ENCODE data around the gene LSAMP.

LSAMP gene

DNA sequence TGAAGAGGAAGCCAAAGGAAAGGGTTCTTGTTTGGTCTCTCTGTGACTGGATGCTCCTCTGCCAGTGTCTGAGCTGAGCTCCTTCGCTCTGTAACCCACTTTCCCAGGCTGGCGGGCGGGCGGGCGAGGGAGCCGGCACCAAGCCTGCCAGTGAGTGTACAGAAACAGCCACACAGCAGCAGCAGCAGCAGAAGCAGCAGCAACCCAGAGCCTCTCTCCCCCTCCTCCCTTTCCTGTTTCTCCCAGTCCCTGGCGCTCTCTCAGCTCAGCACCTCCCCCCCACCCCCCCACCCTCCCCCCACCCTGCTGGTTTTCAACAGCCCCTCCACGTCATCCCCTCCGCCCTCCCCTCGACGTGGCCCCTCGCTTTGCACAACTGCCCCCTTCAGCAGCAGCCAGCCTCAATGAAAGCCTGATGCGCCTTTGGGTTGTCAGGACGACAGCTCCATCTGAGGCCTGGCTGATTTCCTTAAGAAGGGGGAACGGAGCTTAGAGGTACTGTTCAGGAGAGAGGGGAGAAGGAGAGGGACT is at the start of gene LSAMP:
TSS of gene LSAMP (minus strand) at position 177 of the 531 bp plus-strand sequence.
- DNase-seq = no peak

DNA sequence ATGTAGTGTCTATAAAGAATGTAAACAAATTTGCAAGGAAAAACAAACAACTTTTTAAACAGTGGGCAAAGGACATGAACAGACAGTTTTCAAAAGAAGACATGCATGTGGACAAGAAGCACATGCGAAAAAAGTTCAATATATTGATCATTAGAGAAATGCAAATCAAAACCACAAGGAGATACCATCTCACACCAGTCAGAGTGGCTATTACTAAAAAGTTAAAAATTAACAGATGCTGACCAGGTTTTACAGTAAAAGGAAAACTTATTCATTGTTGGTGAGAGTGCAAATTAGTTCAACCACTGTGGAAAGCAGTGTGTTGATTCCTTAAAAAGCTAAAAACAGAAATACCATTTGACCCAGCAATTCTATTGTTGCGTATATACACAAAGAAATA is 47.1 kb upstream of the LSAMP start:
- DNase-seq = no peak

DNA sequence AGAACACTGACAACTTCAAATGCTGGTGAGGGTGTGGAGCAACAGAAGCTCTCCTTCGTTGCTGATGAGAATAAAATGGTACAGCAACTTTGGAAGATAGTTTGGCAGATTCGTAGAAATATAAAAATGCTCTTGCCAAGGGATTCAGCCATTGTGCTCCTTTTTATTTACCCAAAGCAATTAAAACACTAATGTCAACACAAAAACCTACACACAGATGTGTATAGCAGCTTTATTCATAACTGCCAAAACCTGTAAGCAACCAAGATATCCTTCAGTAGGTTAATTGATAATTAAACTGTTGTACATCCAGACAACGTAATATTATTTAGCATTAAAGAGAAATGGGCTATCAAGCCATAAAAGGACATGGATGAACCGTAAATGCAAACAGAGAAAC is 37.8 kb upstream of the LSAMP start:
- DNase-seq = no peak

DNA sequence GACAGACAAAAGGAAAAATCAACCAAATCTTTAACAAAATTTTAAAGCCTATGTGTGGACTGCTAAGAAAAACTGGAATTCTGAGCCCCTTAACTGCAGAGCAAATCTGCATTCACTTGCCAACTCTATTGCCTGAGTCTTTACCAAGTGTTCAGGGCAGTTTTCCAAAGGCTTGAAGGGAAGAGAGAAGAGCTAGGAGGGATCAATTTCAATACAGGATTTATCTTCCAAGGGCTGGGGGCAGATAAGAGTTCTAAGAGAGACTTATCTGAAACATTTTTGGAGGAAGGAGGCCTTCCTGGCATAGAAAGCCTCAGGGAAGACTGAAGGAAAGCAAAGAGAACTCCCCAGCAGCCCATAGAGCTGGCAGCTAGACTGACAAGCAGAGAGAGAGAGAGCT is 31.4 kb upstream of the LSAMP start:
- no peak for DNase-seq

DNA sequence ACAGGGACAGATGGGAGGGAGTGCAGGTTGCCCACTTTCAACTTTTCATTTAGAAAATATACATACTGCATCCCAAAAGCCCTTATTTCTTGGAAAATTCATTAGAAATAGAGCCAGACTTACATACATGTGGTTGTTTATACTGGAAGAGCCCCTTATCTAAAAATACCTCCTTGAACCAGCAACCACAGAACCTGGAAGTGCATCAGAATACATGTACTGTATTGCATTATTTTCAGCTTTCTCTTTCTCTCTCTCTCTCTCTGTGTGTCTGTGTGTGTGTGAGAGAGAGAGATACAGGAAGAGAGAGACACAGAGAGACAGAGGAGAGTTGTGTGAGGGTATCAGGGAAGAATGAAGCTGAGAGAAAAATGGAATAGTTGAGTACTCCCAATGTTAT is 29.5 kb upstream of the LSAMP start:
- no peak for DNase-seq

DNA sequence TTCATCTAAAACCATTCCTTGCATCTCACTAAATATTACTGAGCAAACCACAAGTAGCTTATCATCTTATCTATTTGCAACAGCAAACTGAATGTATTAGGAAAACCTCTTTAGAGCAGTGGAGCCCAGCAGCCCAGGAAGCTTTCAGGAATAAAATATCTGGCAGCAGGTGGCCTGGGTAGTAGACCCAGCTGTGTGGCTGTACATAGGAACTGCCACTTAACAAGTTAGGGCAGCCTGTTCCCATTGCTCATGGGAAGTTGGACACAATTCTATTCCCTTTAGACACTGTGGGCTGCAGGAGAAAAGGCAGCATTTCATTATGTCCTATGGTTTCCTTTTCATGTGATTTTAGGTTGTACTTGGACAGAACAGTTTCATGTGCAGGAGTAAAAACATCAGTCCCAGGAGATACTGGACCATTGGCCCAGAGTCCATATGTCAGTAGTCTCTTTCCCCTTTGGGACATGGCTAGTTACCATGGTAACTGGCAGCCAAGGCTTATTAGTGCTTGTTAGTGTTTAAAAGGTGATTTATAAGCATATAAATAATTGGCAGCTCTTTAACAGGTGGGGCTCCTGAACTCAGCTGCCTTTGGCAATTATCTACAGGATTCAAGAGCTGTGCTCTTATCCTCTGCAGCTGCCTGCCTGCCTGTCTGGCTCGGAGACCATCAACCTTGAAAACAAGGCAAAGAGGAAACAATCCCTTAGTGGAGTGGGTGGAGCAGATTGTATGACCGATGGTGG is 28.9 kb upstream of the LSAMP start:
- no peak for DNase-seq

DNA sequence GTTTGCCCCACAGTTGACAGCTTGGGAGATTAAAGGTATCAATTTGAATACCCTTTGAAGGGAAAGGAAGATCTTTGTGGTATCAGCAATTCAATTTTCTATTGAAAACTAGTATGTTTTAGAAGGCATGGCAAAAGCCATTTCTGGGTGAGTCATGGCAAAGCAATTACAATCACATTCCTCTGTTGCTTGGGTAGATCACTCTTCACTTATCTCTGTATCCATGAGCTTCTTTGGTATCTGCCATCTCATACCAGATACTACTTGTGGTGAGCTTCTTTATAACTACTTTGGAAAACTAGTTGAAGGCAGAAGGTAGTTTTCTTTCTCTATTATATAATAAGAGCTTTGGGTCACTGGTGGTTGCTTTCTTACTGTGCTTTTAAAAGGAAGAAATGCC is 28.3 kb upstream of the LSAMP start:
- DNase-seq = no peak

DNA sequence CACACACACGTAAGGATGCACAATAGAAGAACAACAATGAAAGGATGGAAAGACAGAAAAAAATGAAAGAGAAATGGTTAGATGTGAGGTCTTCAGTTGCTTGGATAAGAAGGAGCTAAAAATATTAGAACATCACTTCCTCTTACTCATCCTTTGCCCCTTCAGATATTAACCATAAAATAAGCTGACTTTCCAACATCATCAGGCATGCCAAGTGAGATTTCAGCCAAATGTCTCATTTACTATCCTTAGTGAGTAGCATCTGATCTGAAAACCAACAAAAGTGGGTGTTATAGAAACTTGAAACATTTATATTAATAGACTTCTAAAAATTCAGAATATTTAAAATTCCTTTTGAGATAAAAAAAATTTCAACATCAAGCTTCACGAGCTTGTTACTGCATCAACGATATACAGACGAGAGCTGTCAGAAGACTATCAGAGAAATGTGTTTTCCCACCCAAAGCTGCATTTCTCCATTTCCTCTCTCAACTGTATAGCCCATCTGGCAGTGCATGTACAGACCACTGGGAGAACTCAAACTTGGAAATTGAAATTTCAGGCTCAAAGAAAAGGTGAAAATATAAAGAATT is 25.4 kb upstream of the LSAMP start:
- DNase-seq = no peak

DNA sequence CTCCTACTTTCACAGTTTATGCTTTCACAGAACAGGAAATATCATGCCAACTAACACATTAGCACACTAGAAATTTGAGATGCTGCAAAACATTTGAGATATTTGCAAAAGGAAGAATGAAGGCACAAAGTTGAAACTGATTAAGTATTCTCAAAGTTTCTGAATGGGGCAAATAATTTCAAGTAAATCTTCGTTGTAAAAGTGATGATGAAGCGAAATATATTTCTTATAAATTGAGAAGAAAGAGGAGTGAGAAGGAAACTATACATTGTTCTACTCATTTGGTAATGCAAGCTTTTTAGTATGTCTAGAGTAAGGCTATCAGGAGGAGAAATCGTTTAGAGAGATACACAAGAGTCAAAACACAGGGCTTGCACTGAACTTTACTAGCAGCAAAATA is 24.3 kb upstream of the LSAMP start:
- no peak for DNase-seq

DNA sequence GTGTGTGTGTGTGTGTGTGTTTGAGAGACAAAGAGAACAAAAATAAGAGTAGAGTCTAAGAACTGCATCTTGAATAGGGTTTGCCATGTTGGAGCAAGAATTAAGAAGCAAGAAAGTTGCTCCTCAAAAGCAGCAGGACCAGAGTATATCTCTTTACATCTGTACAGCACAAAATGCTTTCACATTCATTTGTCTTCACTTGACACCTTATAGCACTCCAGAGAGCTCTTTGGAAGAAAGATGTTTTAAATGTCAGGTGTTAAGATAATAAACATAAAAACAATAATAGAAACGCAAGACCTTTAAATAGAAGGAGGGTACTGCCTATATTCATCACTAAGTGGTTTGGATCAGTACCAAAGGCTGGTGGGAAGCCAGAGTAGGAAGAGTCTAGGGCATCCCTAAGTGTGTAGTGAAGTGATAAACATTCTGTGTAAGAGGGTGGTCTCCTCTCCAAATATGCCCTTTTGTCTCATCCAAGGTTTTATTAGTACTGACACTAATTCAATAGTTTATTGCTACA is 19.1 kb upstream of the LSAMP start:
- DNase-seq = no peak

DNA sequence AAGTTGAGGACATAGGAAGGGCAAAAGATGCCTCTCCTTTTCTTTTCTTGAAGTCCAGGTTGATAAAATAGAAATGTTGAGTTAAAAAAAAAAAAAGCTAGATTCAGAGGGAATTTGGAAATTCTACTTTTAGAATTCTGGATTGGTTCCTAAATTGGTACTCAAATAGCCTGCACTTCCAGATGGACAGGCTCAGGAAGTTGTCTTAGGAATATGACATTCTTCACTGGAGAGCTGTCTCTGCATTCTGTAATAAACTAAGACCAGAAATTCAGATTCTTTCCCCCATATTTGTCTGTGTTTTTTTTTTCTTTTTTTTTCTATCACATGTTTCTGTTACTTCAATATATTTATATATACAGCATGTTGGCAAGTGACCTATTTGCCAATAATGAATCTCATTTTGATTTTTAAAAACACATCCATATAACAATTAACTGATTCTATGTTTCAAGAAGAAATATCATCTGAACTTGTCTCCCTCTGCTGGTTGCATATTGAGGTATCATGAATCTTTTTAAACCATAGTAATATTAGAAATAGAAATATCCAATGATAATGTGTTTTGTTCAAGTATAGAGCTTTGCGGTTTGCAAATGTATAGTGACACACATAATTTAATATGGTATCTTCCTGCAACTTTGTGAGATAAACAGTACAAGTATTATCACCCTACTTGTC is 8.5 kb upstream of the LSAMP start:
- DNase-seq = no peak

DNA sequence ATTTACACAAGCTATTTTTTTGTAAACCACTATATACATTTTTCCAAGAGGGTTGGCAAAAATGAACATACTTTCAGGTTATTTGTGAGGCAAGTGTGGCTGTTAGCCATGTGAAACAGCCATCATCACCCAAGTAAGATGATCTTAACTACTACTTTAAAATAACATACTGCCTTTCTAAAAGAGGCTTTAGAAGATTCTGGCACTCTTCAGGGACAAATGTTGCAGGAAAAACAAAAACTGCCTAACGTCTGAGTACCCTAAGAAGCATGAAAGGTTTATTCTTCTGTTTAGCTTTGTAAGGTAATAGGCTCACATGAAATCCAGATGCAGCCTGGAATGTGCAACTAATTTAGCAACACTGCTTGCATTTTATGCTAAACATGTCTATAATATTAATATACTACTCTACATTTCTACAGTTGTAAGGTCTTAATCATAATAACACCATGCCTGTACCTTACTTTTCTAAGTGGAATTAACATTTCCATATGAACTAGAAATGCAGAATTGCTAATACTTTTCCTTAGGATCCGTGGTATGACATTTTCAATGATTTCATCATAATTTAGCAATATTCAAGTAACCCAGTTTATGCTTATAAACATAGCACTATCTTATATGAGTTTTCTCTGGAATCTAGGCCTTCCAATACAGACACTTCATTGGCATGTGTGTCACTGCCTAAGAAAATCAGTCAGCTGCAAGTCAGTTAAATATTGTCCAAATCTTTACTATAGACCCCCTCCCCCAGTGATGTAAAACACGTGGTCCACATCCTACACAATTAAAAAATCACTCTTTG is 4.5 kb upstream of the LSAMP start:
- DNase-seq = no peak

DNA sequence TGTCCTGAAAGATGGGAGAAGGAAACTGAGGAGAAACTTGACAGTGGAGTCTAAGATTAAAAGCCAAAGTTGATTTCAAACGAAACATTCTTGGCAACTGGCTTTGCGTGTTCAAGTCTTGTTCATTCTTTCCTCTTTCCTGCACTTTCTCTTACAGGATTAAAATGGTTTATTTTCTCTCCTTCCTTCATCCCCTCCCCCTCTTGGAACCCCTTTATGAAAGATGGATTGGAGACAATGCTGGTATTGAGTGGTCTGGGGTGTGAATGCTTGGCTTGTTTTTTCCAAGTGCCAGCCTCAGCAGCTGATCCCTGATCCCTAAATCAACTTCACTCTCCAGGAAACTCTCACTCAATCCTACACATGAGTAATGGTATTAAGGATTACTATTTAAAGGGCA is 703 bp upstream of the LSAMP start:
- DNase-seq = no peak

DNA sequence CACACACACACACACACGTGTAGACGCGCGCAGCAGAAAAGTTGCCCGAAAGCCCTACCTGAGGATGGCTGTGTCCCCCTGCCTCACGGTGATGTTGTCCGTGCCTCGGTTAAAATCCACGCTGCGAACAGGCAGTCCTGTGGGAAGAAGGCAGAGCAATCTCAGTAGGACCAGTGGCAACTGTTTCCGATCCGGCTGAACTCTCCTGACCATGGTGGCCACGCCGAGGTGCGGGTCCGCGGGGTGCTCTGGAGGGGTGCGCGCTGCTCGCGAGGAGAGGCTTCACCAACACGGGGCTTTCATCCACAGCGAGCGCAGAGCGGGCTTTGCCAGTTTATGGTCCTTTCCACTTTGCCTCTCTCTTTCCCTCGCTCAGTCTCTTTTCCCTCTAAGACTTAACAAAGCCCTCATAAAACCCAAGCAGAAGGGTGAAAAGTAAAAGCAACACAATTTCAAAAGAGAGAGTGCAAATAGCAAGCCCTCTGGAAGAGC is 422 bp downstream of the LSAMP start:
- DNase-seq = no peak

DNA sequence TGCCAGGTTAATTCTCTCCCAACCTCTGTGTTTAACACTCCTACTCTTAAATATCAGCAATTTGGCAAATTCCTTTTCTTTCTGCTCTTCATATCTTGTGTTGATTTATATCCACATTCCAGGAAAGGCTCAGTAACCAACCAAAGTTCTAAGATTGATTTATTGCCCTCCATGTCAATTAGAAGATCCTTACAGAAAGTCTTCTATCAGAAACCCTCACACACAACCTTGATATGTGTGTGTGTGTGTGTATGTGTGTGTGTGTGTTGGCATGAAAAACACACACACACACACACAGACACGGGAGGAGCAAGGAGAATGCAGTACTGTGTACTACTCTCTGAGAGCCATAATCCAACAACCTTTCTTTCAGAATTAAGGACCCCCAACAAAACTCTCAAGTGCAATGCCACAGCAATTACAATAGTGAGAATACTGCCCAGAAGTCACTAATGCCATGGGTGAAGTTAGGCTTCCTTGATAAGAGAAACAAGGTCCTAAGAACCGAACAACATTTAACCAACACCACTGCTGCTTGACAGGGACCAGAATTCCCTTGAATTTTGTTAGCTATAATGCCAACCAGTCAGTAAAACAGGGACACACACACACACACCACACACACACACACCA is 1.1 kb downstream of the LSAMP start:
- DNase-seq = no peak

DNA sequence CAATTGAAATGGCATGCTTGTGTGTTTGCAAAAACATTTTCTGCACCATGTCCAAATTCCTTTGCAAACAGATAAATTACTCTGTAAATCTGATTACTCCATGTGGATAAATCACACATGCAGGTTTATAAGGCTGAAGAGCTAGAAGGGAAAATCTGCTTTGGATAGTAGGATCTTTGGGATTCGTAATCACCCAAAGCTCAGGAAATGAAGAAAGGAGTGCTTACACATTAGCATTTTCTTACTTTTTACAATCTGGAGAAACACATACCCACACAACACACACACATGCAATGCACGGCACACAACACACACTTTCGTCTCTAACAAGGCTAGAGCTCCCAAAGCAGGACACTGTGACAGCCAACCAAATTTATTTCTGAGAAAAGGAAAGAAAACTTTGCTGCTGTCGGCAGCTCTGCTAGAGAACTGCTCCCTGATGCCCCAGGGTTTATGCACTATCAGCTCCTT is 2.1 kb downstream of the LSAMP start:
- DNase-seq = no peak

DNA sequence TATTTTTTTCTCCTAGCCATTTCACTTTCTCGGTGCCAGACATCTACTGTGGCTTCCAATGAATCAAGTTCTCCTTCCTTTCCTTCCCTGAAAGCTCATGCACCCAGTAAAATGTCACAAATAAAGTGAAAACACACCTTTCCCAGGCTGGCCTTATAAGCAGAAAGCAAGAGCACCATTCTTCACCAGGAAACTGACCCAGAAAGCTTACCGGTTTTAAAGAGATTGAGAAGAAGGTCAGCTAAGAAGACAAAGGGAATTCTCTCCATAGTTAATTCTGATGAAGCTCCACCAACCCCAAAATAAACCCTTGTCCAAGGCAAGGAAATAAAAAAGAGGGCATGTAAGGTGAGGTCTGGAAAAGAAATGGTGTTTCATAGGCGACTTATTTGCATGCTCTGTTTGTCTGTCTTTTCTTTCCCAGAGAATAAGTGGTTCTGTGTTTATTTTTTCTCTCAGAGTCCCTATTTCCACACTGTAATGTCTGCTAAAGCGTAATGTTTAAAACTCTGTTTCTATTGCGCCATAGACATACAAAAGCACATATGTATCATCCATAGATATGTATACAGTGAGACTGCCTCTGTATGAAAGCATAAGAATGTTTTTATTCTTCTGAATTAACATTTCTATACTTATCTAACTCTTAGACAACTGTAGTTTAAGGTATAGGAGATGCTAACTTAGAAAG is 2.8 kb downstream of the LSAMP start:
- no peak for DNase-seq

DNA sequence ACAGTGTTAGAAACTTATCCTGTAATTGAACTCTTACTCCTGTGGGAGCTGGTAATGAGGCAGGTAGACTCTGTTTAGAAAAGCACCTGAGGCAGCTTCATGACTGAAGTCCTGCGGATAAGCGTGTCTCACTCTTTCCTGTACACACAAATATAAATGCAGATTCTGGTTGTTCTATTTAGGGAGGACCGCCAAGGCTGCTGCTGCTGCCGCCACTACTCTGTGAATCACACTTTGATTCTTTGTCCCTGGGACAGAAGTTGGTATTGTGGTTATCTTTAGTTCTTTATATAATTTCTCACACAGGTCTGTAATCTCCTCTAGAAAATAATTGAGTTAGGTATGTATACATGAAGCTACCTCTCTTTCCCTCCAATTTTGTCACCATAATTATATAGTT is 3.6 kb downstream of the LSAMP start:
- no peak for DNase-seq

DNA sequence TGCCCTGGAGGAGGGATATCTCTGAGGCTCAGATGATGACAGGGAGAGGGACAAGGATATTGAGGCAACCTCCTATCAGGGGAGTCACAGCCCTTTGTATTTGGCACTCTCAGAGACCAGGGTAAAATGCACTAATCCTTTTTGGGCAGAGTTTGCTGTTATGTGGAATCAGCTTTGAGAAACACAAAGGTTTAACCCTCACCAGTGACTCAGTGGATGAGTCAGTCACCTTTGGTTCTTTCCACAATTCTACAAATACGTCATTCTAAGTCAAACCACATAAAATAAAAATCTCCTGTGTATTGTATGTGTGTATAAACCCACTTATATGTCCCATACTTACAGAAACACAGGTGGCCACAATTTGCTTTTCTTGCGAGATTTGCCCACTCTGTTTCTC is 5.1 kb downstream of the LSAMP start:
- no peak for DNase-seq

DNA sequence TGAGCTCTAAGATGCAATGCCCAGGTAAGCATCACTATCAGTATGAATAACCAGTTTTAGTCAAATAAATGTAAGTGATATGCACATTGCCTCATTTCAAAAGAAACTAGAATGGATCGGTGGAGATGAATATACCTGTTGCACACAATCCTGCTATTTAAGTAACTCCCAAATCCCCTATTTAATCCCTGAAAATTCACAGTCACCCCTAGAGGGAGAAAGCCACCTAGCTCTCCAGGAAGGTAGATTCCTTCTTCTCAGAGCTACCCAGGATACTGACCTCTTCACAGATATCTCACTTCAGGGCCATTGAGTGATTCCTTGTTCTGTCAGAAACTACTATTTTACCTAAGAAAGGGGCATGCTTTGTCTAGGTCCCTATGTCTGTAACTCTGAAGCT is 11.7 kb downstream of the LSAMP start:
- no peak for DNase-seq

DNA sequence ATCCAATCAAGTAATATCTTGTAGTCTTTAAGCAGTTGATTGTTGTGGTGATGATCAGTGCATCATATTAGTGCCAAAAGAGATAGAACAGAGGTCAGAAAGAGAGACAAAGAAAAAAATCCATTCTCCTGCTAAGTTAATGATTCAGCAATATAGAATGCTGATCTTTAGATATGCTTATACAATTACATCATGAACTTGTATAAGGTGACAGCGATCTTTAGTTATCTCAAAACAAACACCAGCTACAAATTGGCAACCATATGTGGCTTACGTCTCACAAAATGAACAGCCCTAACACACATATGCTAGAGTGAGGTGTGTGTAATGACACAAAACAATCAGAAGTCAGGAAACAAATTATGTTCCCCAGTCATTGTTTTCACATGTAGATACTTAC is 12.5 kb downstream of the LSAMP start:
- no peak for DNase-seq

Measured in CD4-positive, alpha-beta T cell treated with Interleukin-17A for 1 hour (primary cell).